H1 (cell line): ENCODE results near the gene SLC25A39. TPM values are rescaled to one million over a fixed set of nuclear protein-coding genes. Genes with fewer than 3 reads are reported as not detected.

ENCODE experiments used
- ASH2L ChIP-seq: fragments of 200-600, 300-600 bp; sonication (generic); IDR thresholded peaks from one replicate; pipeline ENCODE4 v1.7.1; 2017; ENCODE audit warnings: low read length
- BACH1 ChIP-seq: IDR thresholded peaks from 2 replicates; pipeline ENCODE4 v1.6.1; 2012; ENCODE audit warnings: low read length, improper control_type of control experiment
- GABPA ChIP-seq: IDR thresholded peaks from 2 replicates; pipeline ENCODE4 v1.6.1; 2011; ENCODE audit warnings: mild to moderate bottlenecking, low read length, moderate library complexity, borderline replicate concordance; ENCODE audit not compliant: insufficient read depth
- HDAC6 ChIP-seq: IDR thresholded peaks from one replicate; pipeline ENCODE4 v1.7.1; 2012; ENCODE audit warnings: low read depth, mild to moderate bottlenecking, inconsistent platforms, low read length, moderate library complexity
- JUN ChIP-seq: IDR thresholded peaks from 2 replicates; pipeline ENCODE4 v1.6.1; 2011; ENCODE audit warnings: low read depth, mild to moderate bottlenecking, improper control_type of control experiment, low read length
- JUND ChIP-seq: IDR thresholded peaks from 2 replicates; pipeline ENCODE4 v1.6.1; 2011; ENCODE audit warnings: mild to moderate bottlenecking, improper control_type of control experiment, low read length
- KDM4A ChIP-seq: IDR thresholded peaks from one replicate; pipeline ENCODE4 v1.7.1; 2012; ENCODE audit warnings: low read depth, mild to moderate bottlenecking, moderate library complexity, low read length, inconsistent platforms; ENCODE audit not compliant: severe bottlenecking
- MAFK ChIP-seq: IDR thresholded peaks from 2 replicates; pipeline ENCODE4 v1.6.1; 2012; ENCODE audit warnings: low read depth, mild to moderate bottlenecking, improper control_type of control experiment, low read length
- NRF1 ChIP-seq: IDR thresholded peaks from 2 replicates; pipeline ENCODE4 v1.6.1; 2011; ENCODE audit warnings: mild to moderate bottlenecking, low read depth, low read length, improper control_type of control experiment
- POLR2A ChIP-seq, 2 experiments: IDR thresholded peaks; 1 replicate in 1 of 2; 2 replicates in 1 of 2; pipeline ENCODE4 v1.6.1; 2011; ENCODE audit warnings: low read depth in 2 of 2, low read length in 2 of 2, mild to moderate bottlenecking in 2 of 2; ENCODE audit errors: control extremely low read depth in 1 of 2
- RBBP5 ChIP-seq: IDR thresholded peaks from 2 replicates; pipeline ENCODE4 v1.7.1; 2012; ENCODE audit warnings: low read depth, mild to moderate bottlenecking, inconsistent platforms, low read length, moderate library complexity, borderline replicate concordance
- RXRA ChIP-seq: IDR thresholded peaks from 2 replicates; pipeline ENCODE4 v1.6.1; 2011; ENCODE audit warnings: low read depth, mild to moderate bottlenecking, low read length, moderate library complexity; ENCODE audit not compliant: insufficient read depth
- SIN3A ChIP-seq, 2 experiments: IDR thresholded peaks in 1 of 2; conservative IDR thresholded peaks in 1 of 2; 2 replicates each; pipeline ENCODE4 v1.6.1; 2011 to 2012; ENCODE audit warnings: low read length in 2 of 2, improper control_type of control experiment in 1 of 2, low read depth in 1 of 2, mild to moderate bottlenecking in 1 of 2
- SIRT6 ChIP-seq: IDR thresholded peaks from one replicate; pipeline ENCODE4 v1.7.1; 2012; ENCODE audit warnings: low read length, inconsistent platforms
- SP2 ChIP-seq: IDR thresholded peaks from 2 replicates; pipeline ENCODE4 v1.6.1; 2012; ENCODE audit warnings: mild to moderate bottlenecking, low read length, inconsistent platforms
- SRF ChIP-seq: IDR thresholded peaks from 2 replicates; pipeline ENCODE4 v1.6.1; 2011; ENCODE audit warnings: mild to moderate bottlenecking, low read depth, low read length, moderate library complexity
- SUZ12 ChIP-seq: fragments of 200-600 bp; sonication (generic); IDR thresholded peaks from 2 replicates; pipeline ENCODE4 v1.6.1; 2012; ENCODE audit warnings: mild to moderate bottlenecking, inconsistent platforms, low read length, moderate library complexity, mixed read lengths
- TAF1 ChIP-seq: IDR thresholded peaks from 2 replicates; pipeline ENCODE4 v1.6.1; 2011; ENCODE audit warnings: mild to moderate bottlenecking, low read depth, low read length
- TBP ChIP-seq: IDR thresholded peaks from 2 replicates; pipeline ENCODE4 v1.6.1; 2011; ENCODE audit warnings: low read depth, low read length, improper control_type of control experiment
- TCF12 ChIP-seq: IDR thresholded peaks from 2 replicates; pipeline ENCODE4 v1.6.1; 2011; ENCODE audit warnings: low read depth, mild to moderate bottlenecking, low read length
- YY1 ChIP-seq: IDR thresholded peaks from 2 replicates; pipeline ENCODE4 v1.6.1; 2011; ENCODE audit warnings: low read depth, mild to moderate bottlenecking, low read length
- ZNF274 ChIP-seq: IDR thresholded peaks from 2 replicates; pipeline ENCODE4 v1.7.0; 2012; ENCODE audit warnings: low read length, borderline replicate concordance; ENCODE audit errors: extremely low read depth
- polyA plus RNA-seq, 7 experiments: library from polyadenylated mRNA; depleted of rRNA in 3 of 7; stranded (reverse) in 5 of 7; unstranded in 2 of 7; fragments of >200 nt in 5 of 7; fragments of 200-250 nt in 2 of 7; gene quantifications; 1 replicate in 5 of 7; 2 replicates in 1 of 7; 4 replicates in 1 of 7; pipeline versions ENCODE4 v1.2.1 to v1.2.3, GENCODE V29; 2011 to 2013; ENCODE audit warnings: missing spikeins in 2 of 7, mixed read lengths in 2 of 7
- total RNA-seq: library from RNA; stranded (reverse); fragmentation: NEBNext Ultra II Directional; extraction: Animal tissue kit (Norgen Biotek cat#: 25700); gene quantifications from 2 replicates; pipeline ENCODE4 v1.2.1, GENCODE V29; 2021
- TF ChIP-seq, protein P1 (sequence below): IDR thresholded peaks from 2 replicates; pipeline ENCODE4 v1.6.1; 2012; ENCODE audit warnings: low read length, inconsistent platforms

SLC25A39 gene
- total and polyA plus RNA-seq, 2 of the 8 experiments (the other 6 are each of a cell fraction or from before 2014, with no cell fraction given), result 200 to 291 TPM

DNA sequence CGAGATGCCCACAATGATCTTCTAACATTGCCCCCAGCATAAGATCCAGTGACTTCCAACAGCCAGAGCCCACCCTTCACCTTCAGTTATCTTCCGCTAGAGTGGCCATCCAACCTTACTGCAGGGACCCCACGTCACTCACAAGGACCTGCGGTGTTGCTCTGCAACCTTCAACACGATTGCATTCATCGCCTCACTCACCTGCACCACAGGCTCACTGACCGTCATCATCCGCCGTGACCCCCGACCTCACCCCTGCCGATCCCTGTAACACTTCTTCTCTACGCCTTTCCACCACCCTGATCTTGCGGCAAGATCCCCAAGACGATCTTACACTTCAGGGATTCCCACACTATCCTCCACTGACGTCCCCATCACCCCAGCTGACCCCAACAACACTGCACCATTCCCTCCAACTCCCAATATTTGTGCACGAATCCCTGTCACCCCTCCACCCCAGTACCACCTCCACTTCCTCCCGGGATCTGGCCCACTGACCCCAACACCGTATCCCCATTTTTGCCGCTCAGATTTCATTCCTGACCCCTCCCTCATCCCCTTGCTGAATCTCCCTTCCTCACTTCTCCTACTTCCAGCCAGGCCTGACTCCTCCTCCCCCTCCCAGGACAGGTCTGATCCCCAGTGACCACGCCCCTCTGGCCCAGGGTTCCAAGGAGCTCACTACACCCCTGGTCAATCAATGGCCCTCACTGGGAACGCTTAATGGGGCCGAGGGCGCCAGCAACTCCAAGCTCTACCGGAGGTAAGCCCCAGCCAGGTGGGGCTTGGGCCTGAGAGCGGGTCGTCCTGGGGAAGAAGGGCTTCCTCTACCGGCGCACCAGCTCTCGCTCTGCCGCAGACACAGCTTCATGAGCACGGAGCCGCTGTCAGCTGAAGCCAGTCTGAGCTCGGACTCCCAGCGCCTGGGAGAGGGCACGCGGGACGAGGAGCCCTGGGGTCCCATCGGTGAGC is 8.6 kb downstream of the SLC25A39 start (continued):
- TF ChIP-seq HDAC6 (no peak), GABPA (no peak), SRF (no peak), ASH2L (no peak), JUN (no peak), JUND (no peak), RBBP5 (no peak), TBP (peak; percentile 74), TCF12 (no peak), SIN3A (conservative IDR thresholded peaks at IDR 0.05 in 1 of 2, IDR thresholded peaks at IDR 0.05 in 1 of 2; ENCODE audit: low read depth in 1 of 2, low read length in 2 of 2) (peak in 1 of 2 experiments; percentile 54; a peak in 1 of 4 replicates), NRF1 (no peak), YY1 (no peak), POLR2A (IDR thresholded peaks at IDR 0.05; ENCODE audit: control extremely low read depth in 1 of 2, low read depth in 2 of 2, low read length in 2 of 2) (no peak), BACH1 (0 out of 2 replicates have a peak, but pooled peaks have one; percentile 11), RXRA (no peak), ZNF274 (no peak), SUZ12 (peak; percentile 5; the same call in 1 of the 2 replicates), SP2 (no peak), KDM4A (peak; percentile 64), SIRT6 (no peak), MAFK (no peak), TAF1 (0 out of 2 replicates have a peak, but pooled peaks have one; percentile 11)
- TF ChIP-seq, protein P1, sequence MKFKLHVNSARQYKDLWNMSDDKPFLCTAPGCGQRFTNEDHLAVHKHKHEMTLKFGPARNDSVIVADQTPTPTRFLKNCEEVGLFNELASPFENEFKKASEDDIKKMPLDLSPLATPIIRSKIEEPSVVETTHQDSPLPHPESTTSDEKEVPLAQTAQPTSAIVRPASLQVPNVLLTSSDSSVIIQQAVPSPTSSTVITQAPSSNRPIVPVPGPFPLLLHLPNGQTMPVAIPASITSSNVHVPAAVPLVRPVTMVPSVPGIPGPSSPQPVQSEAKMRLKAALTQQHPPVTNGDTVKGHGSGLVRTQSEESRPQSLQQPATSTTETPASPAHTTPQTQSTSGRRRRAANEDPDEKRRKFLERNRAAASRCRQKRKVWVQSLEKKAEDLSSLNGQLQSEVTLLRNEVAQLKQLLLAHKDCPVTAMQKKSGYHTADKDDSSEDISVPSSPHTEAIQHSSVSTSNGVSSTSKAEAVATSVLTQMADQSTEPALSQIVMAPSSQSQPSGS, result no peak
